ENCODE measurements around the gene NT5DC4. TPM values are rescaled to one million over a fixed set of nuclear protein-coding genes. Genes with fewer than 3 reads are reported as not detected.

Gene NT5DC4
- total and polyA plus RNA-seq, 2 experiments from 2014 or later = 0.79 to 2.7 TPM

DNA sequence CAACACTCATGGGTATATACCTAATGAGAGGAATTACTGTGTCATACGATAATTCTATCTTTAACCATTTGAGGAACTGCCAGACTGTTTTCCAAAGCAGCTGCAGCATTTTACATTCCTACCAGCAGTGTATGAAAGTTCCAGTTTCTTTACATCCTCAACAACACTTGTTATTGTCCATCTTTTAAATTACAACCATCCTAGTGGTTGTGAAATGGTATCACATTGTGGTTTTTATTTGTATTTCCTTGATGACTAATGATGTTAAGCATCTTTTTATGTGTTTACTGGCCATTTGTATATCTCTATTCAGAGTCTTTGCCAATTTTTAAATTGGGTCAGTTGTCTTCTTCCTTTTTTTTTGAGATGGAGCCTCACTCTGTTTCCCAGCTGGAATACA is 47.6 kb downstream of the NT5DC4 start:
- no peak overlapping the region for H2AFZ ChIP-seq
- DNase-seq (ENCODE audit: low spot score) = no peak
- no peaks in the 10 kb centered on the region for H3K9me3 ChIP-seq (ENCODE audit: low read depth)
- H3K27me3 ChIP-seq = no peaks in the 10 kb centered on the region
- WGBS (ENCODE audit: low lambda C conversion rate, missing lambda C conversion rate) = 78% methylated on average over 1 of the region's 1 CpG
- H3K4me1 ChIP-seq (ENCODE audit: insufficient read depth) = no peaks in the 10 kb centered on the region
- H3K79me2 ChIP-seq = peaks cover 4% of the 10 kb centered on the region
- no peaks in the 10 kb centered on the region for H3K9me2 ChIP-seq (replicated peaks; ENCODE audit: insufficient read depth)
- H3K4me3 ChIP-seq = no peak overlapping the region
- H3K36me3 ChIP-seq (replicated peaks; ENCODE audit: insufficient read depth, low read depth) = no peaks in the 10 kb centered on the region
- no peaks in the 10 kb centered on the region for H4K20me1 ChIP-seq (ENCODE audit: insufficient read depth, poor library complexity, severe bottlenecking)
- H3K27ac ChIP-seq = no peak overlapping the region
- no peak overlapping the region for H3K4me2 ChIP-seq
- no peak for TF ChIP-seq EZH2phosphoT487 (IDR thresholded peaks at IDR 0.05; ENCODE audit: low read depth, severe bottlenecking, unreplicated experiment)

DNA sequence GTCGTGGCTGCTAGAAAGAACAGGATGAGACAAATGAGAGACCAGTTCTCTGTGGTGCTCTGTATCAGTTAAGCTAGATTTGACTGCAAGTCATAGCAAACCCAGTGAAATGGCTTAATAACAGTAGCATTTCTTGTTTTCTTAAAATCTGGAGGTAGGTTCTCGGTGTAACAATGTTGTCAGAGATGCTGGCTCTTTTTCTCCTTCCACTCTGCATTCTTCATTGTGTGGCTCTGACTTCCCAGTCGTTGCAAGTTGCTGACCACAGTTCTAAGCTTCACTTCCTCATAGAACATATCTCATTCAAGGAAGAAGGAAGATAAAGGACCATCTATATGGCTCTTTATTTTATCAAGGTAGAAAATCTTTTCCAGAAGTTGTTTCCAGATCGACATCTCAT is 51.5 kb downstream of the NT5DC4 start:
- 84% methylated on average over 4 of the region's 4 CpGs for WGBS (ENCODE audit: low lambda C conversion rate, missing lambda C conversion rate)
- TF ChIP-seq EZH2 (IDR thresholded peaks at IDR 0.05; ENCODE audit: borderline replicate concordance) = no peak
- TF ChIP-seq EZH2phosphoT487 (IDR thresholded peaks at IDR 0.05; ENCODE audit: low read depth, severe bottlenecking, unreplicated experiment) = no peak
- TF ChIP-seq, protein P1, sequence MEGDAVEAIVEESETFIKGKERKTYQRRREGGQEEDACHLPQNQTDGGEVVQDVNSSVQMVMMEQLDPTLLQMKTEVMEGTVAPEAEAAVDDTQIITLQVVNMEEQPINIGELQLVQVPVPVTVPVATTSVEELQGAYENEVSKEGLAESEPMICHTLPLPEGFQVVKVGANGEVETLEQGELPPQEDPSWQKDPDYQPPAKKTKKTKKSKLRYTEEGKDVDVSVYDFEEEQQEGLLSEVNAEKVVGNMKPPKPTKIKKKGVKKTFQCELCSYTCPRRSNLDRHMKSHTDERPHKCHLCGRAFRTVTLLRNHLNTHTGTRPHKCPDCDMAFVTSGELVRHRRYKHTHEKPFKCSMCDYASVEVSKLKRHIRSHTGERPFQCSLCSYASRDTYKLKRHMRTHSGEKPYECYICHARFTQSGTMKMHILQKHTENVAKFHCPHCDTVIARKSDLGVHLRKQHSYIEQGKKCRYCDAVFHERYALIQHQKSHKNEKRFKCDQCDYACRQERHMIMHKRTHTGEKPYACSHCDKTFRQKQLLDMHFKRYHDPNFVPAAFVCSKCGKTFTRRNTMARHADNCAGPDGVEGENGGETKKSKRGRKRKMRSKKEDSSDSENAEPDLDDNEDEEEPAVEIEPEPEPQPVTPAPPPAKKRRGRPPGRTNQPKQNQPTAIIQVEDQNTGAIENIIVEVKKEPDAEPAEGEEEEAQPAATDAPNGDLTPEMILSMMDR (IDR thresholded peaks at IDR 0.05; ENCODE audit: poor library complexity) = no peak

DNA sequence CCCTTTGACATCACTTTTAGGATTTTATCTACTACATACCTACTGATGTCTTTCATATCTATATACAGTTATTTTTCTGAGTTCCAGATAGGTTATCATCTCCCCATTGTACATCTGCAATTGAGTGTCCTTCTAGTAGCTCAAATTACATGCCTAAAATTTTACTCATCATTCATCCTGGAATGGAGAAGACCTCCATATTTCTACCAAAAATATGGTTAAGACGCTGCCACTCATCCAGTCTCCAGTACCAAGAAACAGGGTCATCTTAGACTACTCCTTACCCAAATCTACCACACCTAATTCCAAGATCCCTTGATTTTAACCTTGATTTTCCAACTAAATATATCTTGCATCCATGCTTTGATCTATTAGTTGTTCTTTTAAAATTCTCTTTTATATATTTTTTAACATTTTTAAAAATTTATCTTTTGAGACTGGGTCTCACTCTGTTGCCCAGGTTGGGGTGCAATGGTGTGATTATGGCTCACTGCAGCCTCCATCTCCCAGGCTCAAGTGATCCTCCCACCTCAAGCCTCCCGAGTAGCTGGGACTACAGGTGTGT is 52.2 kb downstream of the NT5DC4 start:
- TF ChIP-seq, protein P1 (IDR thresholded peaks at IDR 0.05; ENCODE audit: poor library complexity) = no peak
- TF ChIP-seq EZH2phosphoT487 (IDR thresholded peaks at IDR 0.05; ENCODE audit: low read depth, severe bottlenecking, unreplicated experiment) (no peak), EZH2 (IDR thresholded peaks at IDR 0.05; ENCODE audit: borderline replicate concordance) (no peak)
- Histone ChIP-seq H4K20me1 (ENCODE audit: insufficient read depth, poor library complexity, severe bottlenecking) (no peaks in the 10 kb centered on the region), H3K4me3 (no peak overlapping the region), H3K27me3 (no peaks in the 10 kb centered on the region), H3K4me2 (no peak overlapping the region), H3K27ac (no peak overlapping the region), H3K9me2 (replicated peaks; ENCODE audit: insufficient read depth) (no peaks in the 10 kb centered on the region), H3K4me1 (ENCODE audit: insufficient read depth) (no peaks in the 10 kb centered on the region), H3K9me3 (ENCODE audit: low read depth) (no peaks in the 10 kb centered on the region), H3K36me3 (replicated peaks; ENCODE audit: insufficient read depth, low read depth) (no peaks in the 10 kb centered on the region), H2AFZ (no peak overlapping the region), H3K79me2 (no peaks in the 10 kb centered on the region)
- no peak for DNase-seq (ENCODE audit: low spot score)
- WGBS (ENCODE audit: low lambda C conversion rate, missing lambda C conversion rate) = 65% methylated on average over 2 of the region's 2 CpGs

More for the DNA sequence above, 51.5 kb downstream of the NT5DC4 start:
- DNase-seq (ENCODE audit: low spot score) = no peak
- Histone ChIP-seq H3K9me2 (replicated peaks; ENCODE audit: insufficient read depth) (no peaks in the 10 kb centered on the region), H3K79me2 (no peaks in the 10 kb centered on the region), H2AFZ (no peak overlapping the region), H3K4me2 (no peak overlapping the region), H3K4me1 (ENCODE audit: insufficient read depth) (no peaks in the 10 kb centered on the region), H3K27me3 (no peaks in the 10 kb centered on the region), H3K4me3 (no peak overlapping the region), H3K27ac (no peak overlapping the region), H3K9me3 (ENCODE audit: low read depth) (no peaks in the 10 kb centered on the region), H3K36me3 (replicated peaks; ENCODE audit: insufficient read depth, low read depth) (no peaks in the 10 kb centered on the region), H4K20me1 (ENCODE audit: insufficient read depth, poor library complexity, severe bottlenecking) (no peaks in the 10 kb centered on the region)

DNA sequence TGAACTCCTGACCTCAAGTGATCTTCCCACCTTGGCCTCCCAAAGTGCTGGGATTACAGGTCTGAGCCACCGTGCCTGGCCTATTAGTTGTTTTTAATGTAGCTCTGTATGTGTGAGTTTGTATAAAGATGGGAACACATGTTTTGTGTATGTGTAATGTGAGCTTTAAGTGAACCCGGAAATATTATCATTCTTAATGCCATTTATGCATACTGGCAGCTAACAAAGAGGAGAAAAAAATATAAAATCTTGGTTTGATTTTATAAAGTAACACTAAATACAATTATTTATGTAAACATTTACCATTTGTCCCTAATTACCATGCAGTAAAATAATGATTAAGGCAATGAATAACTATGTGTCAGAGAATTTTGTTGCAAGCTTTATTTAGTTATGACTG is 52.7 kb downstream of the NT5DC4 start:
- DNase-seq (ENCODE audit: low spot score) = no peak
- Histone ChIP-seq H3K4me3 (no peak overlapping the region), H3K27ac (no peak overlapping the region), H3K79me2 (no peaks in the 10 kb centered on the region), H3K4me2 (no peak overlapping the region), H3K9me2 (replicated peaks; ENCODE audit: insufficient read depth) (no peaks in the 10 kb centered on the region), H3K4me1 (ENCODE audit: insufficient read depth) (no peaks in the 10 kb centered on the region), H3K27me3 (no peaks in the 10 kb centered on the region), H4K20me1 (ENCODE audit: insufficient read depth, poor library complexity, severe bottlenecking) (no peaks in the 10 kb centered on the region), H2AFZ (no peak overlapping the region), H3K9me3 (ENCODE audit: low read depth) (no peaks in the 10 kb centered on the region), H3K36me3 (replicated peaks; ENCODE audit: insufficient read depth, low read depth) (no peaks in the 10 kb centered on the region)
- WGBS (ENCODE audit: low lambda C conversion rate, missing lambda C conversion rate) = 73% methylated on average over 2 of the region's 2 CpGs
- TF ChIP-seq, protein P1 (IDR thresholded peaks at IDR 0.05; ENCODE audit: poor library complexity) = no peak
- TF ChIP-seq EZH2phosphoT487 (IDR thresholded peaks at IDR 0.05; ENCODE audit: low read depth, severe bottlenecking, unreplicated experiment) = no peak
- no peak for TF ChIP-seq EZH2 (IDR thresholded peaks at IDR 0.05; ENCODE audit: borderline replicate concordance)
